HG02852 (cell line): ENCODE measurements around the gene SLC1A3.

ENCODE experiments used
- ATAC-seq: cut with Tn5 transposase; IDR thresholded peaks from one replicate; pipeline ENCODE4 v1.9.1; 2021; ENCODE audit warnings: mild to moderate bottlenecking, moderate library complexity; ENCODE audit not compliant: unreplicated experiment

The SLC1A3 gene

DNA sequence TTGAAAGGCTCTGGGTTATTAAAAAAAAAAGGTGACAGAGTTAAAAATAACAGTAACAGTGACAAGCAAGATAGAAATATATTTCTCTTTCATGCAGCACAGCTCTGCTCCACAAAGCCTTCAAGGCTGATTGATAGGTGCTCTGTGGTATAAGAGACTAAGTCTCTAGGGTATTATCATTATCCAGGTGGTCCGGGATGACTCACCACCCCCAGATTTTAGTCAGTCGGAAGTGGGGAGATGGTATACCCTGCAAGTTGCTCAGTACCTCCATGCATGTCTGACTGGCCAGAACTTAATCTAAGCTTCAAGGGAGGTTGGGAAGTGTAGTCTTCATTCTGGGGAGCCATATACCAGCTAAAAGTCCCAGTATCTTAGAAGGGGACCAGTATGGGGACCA lies 76.1 kb downstream of the SLC1A3 start:
- ATAC-seq: no peak

DNA sequence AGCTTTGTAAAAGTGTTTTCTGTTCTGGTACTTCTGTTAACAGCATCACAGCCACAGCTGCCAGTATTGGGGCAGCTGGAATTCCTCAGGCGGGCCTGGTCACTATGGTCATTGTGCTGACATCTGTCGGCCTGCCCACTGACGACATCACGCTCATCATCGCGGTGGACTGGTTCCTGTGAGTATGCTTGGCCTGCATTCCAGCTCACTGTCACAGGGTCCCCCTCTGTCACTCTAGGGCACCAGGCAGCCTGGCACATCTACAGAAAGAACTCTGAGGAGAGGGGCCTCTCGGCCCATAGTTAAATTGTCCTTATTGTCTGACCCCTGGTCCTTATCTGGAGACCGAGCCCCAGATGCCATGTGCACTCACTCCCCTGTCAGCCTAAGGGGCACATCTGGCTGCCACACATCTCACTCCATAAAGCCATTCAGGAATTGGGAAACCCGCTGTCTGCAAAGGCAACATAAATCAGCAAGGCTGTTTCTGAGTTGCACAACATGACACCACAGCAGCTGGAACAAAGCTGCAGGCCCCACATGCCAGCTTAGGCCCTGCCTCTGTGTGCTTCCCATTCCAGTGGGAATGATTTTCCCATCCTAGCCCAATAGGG lies 77.5 kb downstream of the SLC1A3 start:
- no peak for ATAC-seq

GRCh38 chr5:36685631-36686288 lies 79.4 kb downstream of the SLC1A3 start:
- ATAC-seq: no peak

- ATAC-seq: no peak
Measured at GRCh38 chr5:36686881-36687280, 80.5 kb downstream of the SLC1A3 start.

- no peak for ATAC-seq
Measured at GRCh38 chr5:36688722-36689121, 82.3 kb downstream of the SLC1A3 start.

- peak; percentile 19 for ATAC-seq
Measured at GRCh38 chr5:36689225-36689624, 82.8 kb downstream of the SLC1A3 start.

DNA sequence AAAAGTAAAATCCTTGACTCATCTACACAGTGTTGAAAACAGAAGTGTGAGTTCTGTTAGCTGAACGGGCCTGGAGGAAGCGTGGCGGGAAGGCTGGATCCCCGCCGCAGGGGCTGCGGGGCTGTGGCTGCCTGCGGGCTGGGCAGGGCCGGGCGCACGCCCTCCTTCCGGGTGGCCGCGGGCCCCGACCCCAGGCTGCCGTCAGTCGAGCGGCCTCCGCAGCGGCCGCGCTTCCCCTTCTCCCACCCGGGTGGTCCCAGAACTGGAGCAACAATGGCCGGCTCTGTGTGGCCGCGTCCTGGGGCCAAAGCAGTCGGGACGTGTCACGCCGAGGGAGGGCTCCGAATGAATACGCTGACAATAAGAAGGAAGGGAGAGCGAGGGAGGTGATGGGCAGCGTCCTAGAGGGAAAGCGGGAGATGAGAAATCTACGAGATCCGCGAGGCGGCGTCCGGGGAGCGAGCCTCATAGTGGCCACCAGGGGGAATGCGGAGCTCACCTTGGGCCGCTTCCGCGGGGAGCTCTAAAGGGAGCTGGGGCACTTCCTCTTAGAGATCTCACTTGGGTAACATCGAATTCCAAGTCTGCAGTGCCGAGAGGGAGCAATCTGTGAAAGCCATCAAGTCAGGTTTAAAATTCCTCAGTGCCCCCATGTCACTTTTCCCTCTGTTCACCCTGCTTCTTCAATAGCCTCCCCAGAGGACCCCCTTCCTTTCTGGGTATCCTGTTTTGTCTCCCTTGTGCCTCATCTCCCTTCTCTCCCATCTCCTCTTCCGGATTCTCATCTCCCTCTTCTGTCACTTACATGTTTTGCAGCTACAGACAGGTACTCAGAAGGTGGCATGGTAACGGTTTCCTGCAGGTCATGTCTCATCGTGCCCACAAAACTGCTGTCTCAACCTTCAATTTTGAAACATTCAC lies 83.9 kb downstream of the SLC1A3 start:
- ATAC-seq: peak; percentile 83

DNA sequence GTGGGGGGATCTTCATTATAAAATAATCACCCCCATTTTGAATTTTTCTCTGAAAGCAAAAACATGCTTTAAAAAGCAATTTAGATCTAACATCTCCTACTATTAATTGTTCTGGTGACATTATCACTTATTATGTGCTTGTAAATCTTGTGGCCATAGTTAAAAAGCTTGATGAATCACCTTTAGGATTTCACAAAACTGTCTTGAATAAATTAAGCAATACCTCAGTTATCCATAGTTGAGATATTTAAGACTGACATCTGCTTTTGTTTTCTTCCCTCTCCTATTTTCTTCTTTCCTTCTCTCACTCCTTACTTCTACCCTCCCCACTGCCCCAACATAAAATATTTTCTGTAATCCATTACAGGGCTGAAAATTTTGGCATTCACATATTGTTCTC lies 84.8 kb downstream of the SLC1A3 start:
- no peak for ATAC-seq

GRCh38 chr5:36691696-36692371 lies 85.4 kb downstream of the SLC1A3 start:
- ATAC-seq: no peak

DNA sequence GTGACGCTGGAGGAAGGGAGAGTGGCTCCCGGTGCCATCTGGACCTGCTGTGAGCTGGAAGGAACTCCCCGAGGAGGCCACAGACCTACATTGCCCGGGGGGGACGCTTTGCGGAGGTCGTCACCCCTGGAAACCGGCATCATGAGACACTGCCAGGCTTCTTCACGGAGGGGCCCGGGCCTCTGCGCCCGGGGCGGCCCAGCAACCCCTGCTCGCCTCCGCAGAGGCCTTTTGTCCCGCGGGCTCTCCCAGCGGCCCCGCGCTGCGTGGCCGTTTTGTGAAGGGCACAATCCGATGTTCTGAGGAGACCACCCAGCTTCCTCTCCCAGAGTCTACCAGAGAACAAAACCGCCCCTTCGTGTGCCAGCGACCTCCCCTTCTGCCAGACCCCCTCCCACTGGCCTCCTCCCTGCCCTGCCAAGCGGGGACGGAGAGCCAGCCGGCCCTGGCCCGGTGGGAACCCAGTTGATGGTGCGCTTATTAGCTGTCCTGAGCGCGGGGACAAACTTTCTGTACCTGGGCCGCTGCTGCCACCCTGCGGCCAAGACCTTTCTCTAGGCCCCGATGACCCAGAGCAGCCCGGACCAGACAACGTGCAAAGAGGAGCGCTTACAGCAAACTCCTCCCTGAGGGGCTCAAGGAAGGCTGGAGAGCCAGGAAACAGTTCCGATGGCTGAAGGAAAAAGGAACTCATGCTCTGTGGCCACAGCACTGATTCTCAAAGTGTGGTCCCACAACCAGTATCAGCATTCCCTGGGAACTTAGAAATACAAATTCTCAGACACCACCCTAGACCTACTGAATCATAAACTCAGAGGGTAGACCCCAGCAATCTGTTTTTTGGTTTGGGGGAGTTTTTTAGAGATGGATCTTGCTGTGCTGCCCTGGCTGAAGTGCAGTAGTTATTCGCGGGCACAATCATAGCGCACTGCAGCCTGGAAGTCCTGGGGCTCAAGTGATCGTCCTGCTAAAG lies 86.7 kb downstream of the SLC1A3 start:
- ATAC-seq: peak; percentile 50

DNA sequence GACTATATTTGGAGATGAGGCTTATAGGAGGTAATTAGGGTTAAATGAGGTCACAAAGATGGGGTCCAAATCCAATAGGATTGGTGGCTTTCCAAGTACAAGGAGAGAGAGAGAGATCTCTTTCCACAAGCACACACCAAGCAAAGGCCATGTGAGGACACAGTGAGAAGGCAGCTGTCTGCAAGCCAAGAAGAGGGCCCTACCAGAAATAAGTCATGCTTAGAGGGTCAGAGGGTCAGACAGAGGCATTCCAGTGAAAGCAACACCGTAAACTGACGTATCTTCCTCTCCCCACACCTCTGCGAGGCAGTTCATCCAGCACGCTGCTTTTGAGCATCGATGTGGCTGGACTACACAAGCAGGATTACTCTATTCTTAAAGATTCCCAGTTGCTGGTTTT lies 87.9 kb downstream of the SLC1A3 start:
- no peak for ATAC-seq

DNA sequence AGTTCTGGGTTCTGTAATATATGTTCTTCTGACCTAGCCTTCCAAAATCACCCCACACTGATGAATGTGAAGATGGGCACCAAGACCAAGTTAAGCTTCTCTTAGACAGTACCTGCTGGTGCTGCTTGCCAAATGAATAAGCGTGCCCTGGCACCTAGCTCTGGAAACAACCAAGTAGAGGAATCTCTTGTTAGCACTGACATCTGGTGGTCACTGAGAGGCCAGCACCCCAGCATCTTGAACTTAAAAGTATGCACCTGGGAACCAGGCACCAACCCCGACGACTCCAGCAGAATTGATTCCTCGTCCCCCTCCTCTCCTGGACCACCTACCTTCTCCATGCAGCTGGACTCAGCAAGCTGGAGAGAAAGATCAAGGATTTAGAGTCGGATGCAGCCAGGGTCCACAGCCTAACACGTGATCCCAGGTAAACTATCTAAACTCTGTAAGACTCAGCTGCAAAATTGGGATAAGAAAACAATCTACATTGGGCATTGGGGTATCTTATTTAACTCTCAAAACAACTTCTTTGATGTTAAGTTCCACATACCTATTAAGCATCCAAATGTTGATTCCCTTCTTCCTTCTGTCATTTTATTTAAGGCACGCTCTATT lies 89.8 kb downstream of the SLC1A3 start:
- ATAC-seq: peak; percentile 50

DNA sequence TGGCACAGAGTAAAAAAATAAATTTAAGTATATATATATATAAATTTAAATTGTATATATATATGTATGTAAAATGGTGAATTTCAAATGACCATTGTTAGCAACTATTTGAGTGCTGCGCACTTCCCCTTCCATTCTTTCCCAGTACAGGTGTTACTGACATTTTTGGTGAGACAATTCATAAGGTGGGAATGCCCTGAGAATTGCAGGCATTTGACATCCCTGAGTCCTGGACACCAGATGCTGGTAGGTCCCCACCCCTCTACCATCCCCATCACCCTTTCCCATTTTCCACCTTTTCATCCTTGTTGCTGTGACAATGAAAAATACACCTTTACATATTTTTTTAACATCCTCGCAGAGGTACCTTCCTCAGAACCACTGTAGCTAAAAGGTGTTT lies 91.6 kb downstream of the SLC1A3 start:
- no peak for ATAC-seq

- ATAC-seq: peak; percentile 98
Measured at GRCh38 chr5:36701085-36701698, 94.8 kb downstream of the SLC1A3 start.

DNA sequence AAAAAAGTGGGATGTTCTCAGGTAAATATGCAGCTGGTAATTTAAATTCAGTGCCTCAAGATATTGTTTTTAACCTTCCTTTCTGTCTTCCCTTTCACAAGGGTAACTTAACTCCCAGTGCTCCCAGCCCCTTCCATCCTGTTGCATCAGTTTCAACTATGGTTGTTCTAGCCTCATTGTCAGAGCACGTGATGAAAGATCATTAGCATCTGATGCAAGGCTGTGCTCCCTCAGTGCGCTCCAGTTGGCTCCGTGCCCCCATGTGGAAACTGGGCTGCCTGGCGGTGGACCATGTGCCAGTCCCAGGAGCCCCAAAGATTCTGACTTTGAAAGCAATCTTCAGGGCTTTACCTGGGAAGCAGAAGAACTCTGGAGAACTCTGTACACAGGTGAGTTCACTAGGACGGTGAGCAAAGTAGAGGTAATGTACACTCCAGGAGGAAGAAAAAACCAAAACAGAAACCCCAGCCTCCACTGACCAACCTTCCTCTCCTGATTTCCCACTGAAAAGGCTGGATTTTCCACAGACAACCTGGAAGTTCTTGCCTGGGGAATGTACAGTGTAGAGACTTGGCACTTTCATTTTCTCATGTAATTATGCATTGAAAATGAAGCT lies 96.9 kb downstream of the SLC1A3 start:
- no peak for ATAC-seq

DNA sequence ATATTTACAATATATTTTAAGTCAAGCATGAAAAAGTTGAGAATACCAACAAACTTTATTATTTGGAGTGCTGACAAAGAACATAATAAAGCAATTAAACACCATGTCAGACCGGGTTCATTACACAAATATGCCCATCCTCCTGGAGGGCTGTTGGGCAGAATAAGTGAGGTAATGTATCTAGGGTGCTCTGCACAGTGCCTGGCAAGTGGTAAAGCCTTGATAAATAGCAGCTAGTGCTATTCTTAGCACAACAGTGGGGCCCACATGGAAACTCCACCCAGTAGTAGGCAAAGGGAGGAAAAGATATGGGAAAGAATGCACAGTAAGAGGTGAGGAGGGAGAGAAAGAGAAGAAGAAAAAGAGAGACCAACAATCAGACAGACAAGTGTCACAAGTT lies 97.7 kb downstream of the SLC1A3 start:
- no peak for ATAC-seq

DNA sequence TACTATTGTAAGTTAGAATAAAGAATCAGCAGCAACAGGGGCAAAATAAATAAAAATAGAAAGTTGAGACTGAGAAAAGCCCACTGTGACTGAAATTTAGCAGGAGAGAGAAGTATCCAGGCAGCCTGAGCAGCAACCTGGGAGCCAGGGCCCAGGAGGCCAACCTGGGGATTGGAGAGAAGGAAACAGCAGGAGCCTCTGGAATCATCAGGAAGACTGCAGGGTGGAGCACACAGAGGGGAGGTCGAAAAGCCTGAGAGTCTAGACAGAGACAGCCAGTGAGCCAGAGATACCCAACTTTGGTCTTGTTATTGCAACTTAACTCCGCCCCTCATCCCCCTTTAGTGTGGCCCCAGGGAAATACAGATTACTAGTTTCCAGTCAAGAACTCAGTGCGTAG lies 98.6 kb downstream of the SLC1A3 start:
- no peak for ATAC-seq

DNA sequence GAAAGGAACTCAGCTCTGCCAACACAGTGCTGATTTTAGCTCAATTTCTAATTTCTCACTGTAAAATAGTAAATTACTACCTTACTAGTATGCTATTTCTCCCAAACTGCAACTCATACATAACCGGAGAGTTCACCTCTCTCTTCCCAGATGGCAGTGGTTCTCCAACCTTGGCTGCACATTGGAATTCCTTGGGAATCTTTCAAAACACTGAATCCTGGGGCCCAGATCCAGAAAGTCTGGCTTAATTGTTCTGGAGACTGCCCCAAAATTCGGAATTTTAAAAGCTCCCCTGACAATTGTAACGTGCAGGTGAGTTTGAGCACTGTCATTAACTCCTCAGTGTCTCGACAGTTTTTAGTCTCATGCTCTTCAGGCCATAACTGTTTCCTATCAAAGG lies 100.3 kb downstream of the SLC1A3 start:
- ATAC-seq: no peak

DNA sequence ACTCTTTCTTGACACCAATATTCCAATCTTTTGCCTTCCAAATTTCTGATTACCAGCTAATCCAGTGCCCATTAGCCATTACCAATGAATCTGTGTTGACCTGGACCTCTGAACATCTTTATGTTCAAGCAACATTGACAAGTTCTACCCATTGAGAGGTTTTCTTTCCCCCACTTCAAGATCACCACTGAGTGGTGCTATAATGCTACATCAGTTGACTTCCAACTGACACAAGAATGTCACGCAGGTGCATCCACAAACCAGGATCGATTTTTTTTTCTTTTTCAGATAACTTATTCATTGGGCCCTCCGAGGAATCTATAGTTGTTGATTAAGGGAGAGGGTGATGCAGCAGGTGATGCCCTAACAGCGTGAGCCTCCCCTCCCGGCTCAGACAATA lies 102.6 kb downstream of the SLC1A3 start:
- no peak for ATAC-seq
